SK-N-SH treated with all-trans-retinoic acid at 6 μM for 48 hours (cell line): Measurements from ENCODE around the gene MERTK.

ENCODE experiments used
- CSDC2 ChIP-seq: fragments of 250-450 bp; sonication (Bioruptor Pico); IDR thresholded peaks from 2 replicates; pipeline ENCODE4 v1.5.0; 2020; ENCODE audit warnings: mild to moderate bottlenecking, moderate library complexity
- CSRNP3 ChIP-seq: fragments of 250-450 bp; sonication (Bioruptor Pico); IDR thresholded peaks from 2 replicates; pipeline ENCODE4 v1.5.1; 2021; ENCODE audit warnings: mild to moderate bottlenecking, moderate library complexity
- PATZ1 ChIP-seq: fragments of 250-450 bp; sonication (Bioruptor Pico); IDR thresholded peaks from 2 replicates; pipeline ENCODE4 v1.8.0; 2020; ENCODE audit warnings: mild to moderate bottlenecking, moderate library complexity, borderline replicate concordance
- PPARA ChIP-seq: fragments of 250-450 bp; sonication (Bioruptor Pico); IDR thresholded peaks from 2 replicates; pipeline ENCODE4 v1.5.0; 2020; ENCODE audit warnings: mild to moderate bottlenecking, borderline replicate concordance
- RARB ChIP-seq: fragments of 250-450 bp; sonication (Bioruptor Pico); IDR thresholded peaks from 2 replicates; pipeline ENCODE4 v1.8.0; 2021; ENCODE audit warnings: mild to moderate bottlenecking, moderate library complexity
- TCF4 ChIP-seq: fragments of 250-450 bp; sonication (Bioruptor Pico); IDR thresholded peaks from 2 replicates; pipeline ENCODE4 v1.8.0; 2021; ENCODE audit warnings: mild to moderate bottlenecking, moderate library complexity, borderline replicate concordance
- ZNF565 ChIP-seq: fragments of 450-650 bp; formaldehyde crosslinking; conservative IDR thresholded peaks from 2 replicates; pipeline ENCODE4 v1.5.0; 2020; ENCODE audit warnings: low read depth, mild to moderate bottlenecking, moderate library complexity
- ZNF70 ChIP-seq: fragments of 450-650 bp; formaldehyde crosslinking; IDR thresholded peaks from 2 replicates; pipeline ENCODE4 v1.5.0; 2020; ENCODE audit warnings: mild to moderate bottlenecking, moderate library complexity
- ZNF8 ChIP-seq: fragments of 450-650 bp; formaldehyde crosslinking; IDR thresholded peaks from 2 replicates; pipeline ENCODE4 v1.5.0; 2020; ENCODE audit warnings: mild to moderate bottlenecking, moderate library complexity

GRCh38 chr2:111945444-111946293 lies 47.3 kb downstream of the MERTK start:
- TF ChIP-seq TCF4 (CRISPR knock-in tag), result no peak
- no peak for TF ChIP-seq ZNF8
- TF ChIP-seq RARB (CRISPR knock-in tag), result no peak
- TF ChIP-seq PATZ1 (CRISPR knock-in tag), result no peak
- no peak for TF ChIP-seq PPARA (CRISPR knock-in tag)
- no peak for TF ChIP-seq ZNF565 (CRISPR knock-in tag)
- TF ChIP-seq ZNF70 (CRISPR knock-in tag), result no peak
- TF ChIP-seq CSRNP3 (CRISPR knock-in tag), result no peak
- TF ChIP-seq CSDC2 (CRISPR knock-in tag), result no peak
